Stimulated activated CD8-positive, alpha-beta memory T cell treated with anti-CD3 and anti-CD28 coated beads, Interleukin-12 subunit alpha, Interleukin-12 subunit beta, amount 100 ng/mL, for 24 hours (primary cell): ENCODE measurements around the gene DSC3.

Experiments used
- DNase-seq: peaks from one replicate; pipeline ENCODE4 v3.0.0-alpha.2; 2020; ENCODE audit errors: extremely low read depth

Gene DSC3

GRCh38 chr18:30971338-30971956, 71.1 kb downstream of the DSC3 start:
- no peak for DNase-seq

- no peak for DNase-seq
These were observed 72.2 kb downstream of the DSC3 start for GRCh38 chr18:30970196-30970816.

- DNase-seq: no peak
These were observed 72.8 kb downstream of the DSC3 start for GRCh38 chr18:30969670-30970170.

- DNase-seq: no peak
These were observed 74.8 kb downstream of the DSC3 start for GRCh38 chr18:30967701-30968100.

GRCh38 chr18:30965237-30965636, 77.3 kb downstream of the DSC3 start:
- no peak for DNase-seq

- DNase-seq: no peak
These were observed 81.9 kb downstream of the DSC3 start for GRCh38 chr18:30960661-30961060.

- DNase-seq: no peak
These were observed 85.5 kb downstream of the DSC3 start for GRCh38 chr18:30957066-30957465.

- DNase-seq: no peak
These were observed 88.3 kb downstream of the DSC3 start for GRCh38 chr18:30954262-30954661.

GRCh38 chr18:30945761-30946160, 96.8 kb downstream of the DSC3 start:
- DNase-seq: no peak

GRCh38 chr18:30944773-30945417, 97.6 kb downstream of the DSC3 start:
- DNase-seq: no peak

- no peak for DNase-seq
These were observed 101.5 kb downstream of the DSC3 start for GRCh38 chr18:30940952-30941539.
